Glomerular endothelial cell (primary cell): Measurements from ENCODE around the gene PRLH. TPM values are rescaled to one million over a fixed set of nuclear protein-coding genes. Genes with fewer than 3 reads are reported as not detected.

Experiments used
- DNase-seq: peaks from one replicate; pipeline ENCODE4 v3.0.0-alpha.2; 2011; ENCODE audit warnings: low read depth, low spot score; ENCODE audit errors: extremely low read depth
- total RNA-seq: library from RNA; depleted of rRNA; stranded (reverse); fragments of >200 nt; gene quantifications from 2 replicates; pipeline ENCODE4 v1.2.3, GENCODE V29; 2015

Gene PRLH
- total RNA-seq, 1 donor from 2014 or later: not detected

- DNase-seq: no peak
Observed at GRCh38 chr2:237538901-237539300, 27.5 kb upstream of the PRLH start.

- DNase-seq: no peak
Observed at GRCh38 chr2:237539681-237540080, 26.7 kb upstream of the PRLH start.

- DNase-seq: no peak
Observed at GRCh38 chr2:237540223-237540775, 26.1 kb upstream of the PRLH start.

GRCh38 chr2:237540823-237541222 lies 25.6 kb upstream of the PRLH start:
- no peak for DNase-seq

GRCh38 chr2:237541243-237541642 lies 25.1 kb upstream of the PRLH start:
- no peak for DNase-seq

- no peak for DNase-seq
Observed at GRCh38 chr2:237542001-237542704, 24.2 kb upstream of the PRLH start.

- no peak for DNase-seq
Observed at GRCh38 chr2:237546040-237546875, 20.1 kb upstream of the PRLH start.

- DNase-seq: no peak
Observed at GRCh38 chr2:237546876-237547395, 19.4 kb upstream of the PRLH start.

- DNase-seq: no peak
Observed at GRCh38 chr2:237547841-237548416, 18.4 kb upstream of the PRLH start.

GRCh38 chr2:237549216-237549615 lies 17.2 kb upstream of the PRLH start:
- DNase-seq: no peak

GRCh38 chr2:237549643-237550415 lies 16.5 kb upstream of the PRLH start:
- no peak for DNase-seq

- DNase-seq: no peak
Observed at GRCh38 chr2:237551071-237551574, 15.3 kb upstream of the PRLH start.

- no peak for DNase-seq
Observed at GRCh38 chr2:237552908-237553307, 13.5 kb upstream of the PRLH start.

GRCh38 chr2:237553948-237554347 lies 12.4 kb upstream of the PRLH start:
- DNase-seq: no peak

GRCh38 chr2:237555560-237555959 lies 10.8 kb upstream of the PRLH start:
- DNase-seq: no peak

- no peak for DNase-seq
Observed at GRCh38 chr2:237556773-237557632, 9.4 kb upstream of the PRLH start.

GRCh38 chr2:237557633-237558015 lies 8.8 kb upstream of the PRLH start:
- no peak for DNase-seq

- no peak for DNase-seq
Observed at GRCh38 chr2:237558961-237559641, 7.3 kb upstream of the PRLH start.

- DNase-seq: no peak
Observed at GRCh38 chr2:237561221-237561620, 5.2 kb upstream of the PRLH start.
